ENCODE data around the gene TREX2. TPM values are rescaled to one million over a fixed set of nuclear protein-coding genes. Genes with fewer than 3 reads are reported as not detected.

Gene TREX2
- polyA plus RNA-seq, 1 donor from 2014 or later: not detected

DNA sequence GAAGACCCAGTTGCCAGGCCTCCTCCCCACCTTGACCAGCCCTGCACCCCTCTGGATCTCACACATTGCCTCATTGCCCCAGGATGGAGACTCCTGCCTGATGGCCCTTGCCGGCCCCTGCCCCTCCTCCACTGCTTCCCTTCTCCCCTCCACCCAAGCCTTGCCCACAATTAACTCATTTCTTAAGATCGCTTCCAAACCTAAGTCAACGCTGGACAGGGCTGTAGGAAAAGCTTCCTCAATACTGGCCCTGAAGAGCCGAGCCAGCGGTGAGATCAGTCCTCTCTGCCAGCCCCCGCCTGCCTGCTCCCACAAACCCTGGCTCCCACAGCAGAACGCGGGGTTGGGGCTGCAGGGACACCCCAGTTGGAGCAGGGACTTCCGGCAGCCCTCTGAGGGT, 32.0 kb upstream of the TREX2 start:
- Histone ChIP-seq H3K27me3 (ENCODE audit: insufficient read depth, low read depth, low read length) (peaks cover 5% of the 10 kb centered on the region), H3K9me2 (ENCODE audit: insufficient read depth, low read length) (no peaks in the 10 kb centered on the region), H2AFZ (ENCODE audit: low read depth, low read length) (no peak overlapping the region), H3K4me2 (ENCODE audit: low read length) (no peak overlapping the region), H3F3A (ENCODE audit: insufficient read depth, low read length, poor library complexity, severe bottlenecking) (no peaks in the 10 kb centered on the region), H3K9me3 (ENCODE audit: low read length) (no peaks in the 10 kb centered on the region), H4K20me1 (ENCODE audit: insufficient read depth) (no peaks in the 10 kb centered on the region), H3K27ac (ENCODE audit: low read length) (no peak overlapping the region), H3K9ac (ENCODE audit: low read length) (no peak overlapping the region), H3K4me3 (ENCODE audit: low read length) (no peak overlapping the region), H3K36me3 (ENCODE audit: insufficient read depth, low read length) (no peaks in the 10 kb centered on the region), H3K79me2 (replicated peaks; ENCODE audit: insufficient read depth, low read length) (no peaks in the 10 kb centered on the region)
- TF ChIP-seq, protein P1, sequence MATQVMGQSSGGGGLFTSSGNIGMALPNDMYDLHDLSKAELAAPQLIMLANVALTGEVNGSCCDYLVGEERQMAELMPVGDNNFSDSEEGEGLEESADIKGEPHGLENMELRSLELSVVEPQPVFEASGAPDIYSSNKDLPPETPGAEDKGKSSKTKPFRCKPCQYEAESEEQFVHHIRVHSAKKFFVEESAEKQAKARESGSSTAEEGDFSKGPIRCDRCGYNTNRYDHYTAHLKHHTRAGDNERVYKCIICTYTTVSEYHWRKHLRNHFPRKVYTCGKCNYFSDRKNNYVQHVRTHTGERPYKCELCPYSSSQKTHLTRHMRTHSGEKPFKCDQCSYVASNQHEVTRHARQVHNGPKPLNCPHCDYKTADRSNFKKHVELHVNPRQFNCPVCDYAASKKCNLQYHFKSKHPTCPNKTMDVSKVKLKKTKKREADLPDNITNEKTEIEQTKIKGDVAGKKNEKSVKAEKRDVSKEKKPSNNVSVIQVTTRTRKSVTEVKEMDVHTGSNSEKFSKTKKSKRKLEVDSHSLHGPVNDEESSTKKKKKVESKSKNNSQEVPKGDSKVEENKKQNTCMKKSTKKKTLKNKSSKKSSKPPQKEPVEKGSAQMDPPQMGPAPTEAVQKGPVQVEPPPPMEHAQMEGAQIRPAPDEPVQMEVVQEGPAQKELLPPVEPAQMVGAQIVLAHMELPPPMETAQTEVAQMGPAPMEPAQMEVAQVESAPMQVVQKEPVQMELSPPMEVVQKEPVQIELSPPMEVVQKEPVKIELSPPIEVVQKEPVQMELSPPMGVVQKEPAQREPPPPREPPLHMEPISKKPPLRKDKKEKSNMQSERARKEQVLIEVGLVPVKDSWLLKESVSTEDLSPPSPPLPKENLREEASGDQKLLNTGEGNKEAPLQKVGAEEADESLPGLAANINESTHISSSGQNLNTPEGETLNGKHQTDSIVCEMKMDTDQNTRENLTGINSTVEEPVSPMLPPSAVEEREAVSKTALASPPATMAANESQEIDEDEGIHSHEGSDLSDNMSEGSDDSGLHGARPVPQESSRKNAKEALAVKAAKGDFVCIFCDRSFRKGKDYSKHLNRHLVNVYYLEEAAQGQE (IDR thresholded peaks at IDR 0.05; ENCODE audit: borderline replicate concordance): no peak
- no peak for TF ChIP-seq EZH2 (IDR thresholded peaks at IDR 0.05; ENCODE audit: borderline replicate concordance, insufficient read depth, low read length, poor library complexity, severe bottlenecking)
- TF ChIP-seq MXI1 (conservative IDR thresholded peaks at IDR 0.05; ENCODE audit: poor library complexity, severe bottlenecking): no peak
- TF ChIP-seq POLR2AphosphoS5 (IDR thresholded peaks at IDR 0.05): no peak
- TF ChIP-seq, protein P2, sequence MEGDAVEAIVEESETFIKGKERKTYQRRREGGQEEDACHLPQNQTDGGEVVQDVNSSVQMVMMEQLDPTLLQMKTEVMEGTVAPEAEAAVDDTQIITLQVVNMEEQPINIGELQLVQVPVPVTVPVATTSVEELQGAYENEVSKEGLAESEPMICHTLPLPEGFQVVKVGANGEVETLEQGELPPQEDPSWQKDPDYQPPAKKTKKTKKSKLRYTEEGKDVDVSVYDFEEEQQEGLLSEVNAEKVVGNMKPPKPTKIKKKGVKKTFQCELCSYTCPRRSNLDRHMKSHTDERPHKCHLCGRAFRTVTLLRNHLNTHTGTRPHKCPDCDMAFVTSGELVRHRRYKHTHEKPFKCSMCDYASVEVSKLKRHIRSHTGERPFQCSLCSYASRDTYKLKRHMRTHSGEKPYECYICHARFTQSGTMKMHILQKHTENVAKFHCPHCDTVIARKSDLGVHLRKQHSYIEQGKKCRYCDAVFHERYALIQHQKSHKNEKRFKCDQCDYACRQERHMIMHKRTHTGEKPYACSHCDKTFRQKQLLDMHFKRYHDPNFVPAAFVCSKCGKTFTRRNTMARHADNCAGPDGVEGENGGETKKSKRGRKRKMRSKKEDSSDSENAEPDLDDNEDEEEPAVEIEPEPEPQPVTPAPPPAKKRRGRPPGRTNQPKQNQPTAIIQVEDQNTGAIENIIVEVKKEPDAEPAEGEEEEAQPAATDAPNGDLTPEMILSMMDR (IDR thresholded peaks at IDR 0.05; ENCODE audit: poor library complexity, severe bottlenecking): no peak
- TF ChIP-seq SMC3 (conservative IDR thresholded peaks at IDR 0.05; ENCODE audit: poor library complexity): no peak
- no peak for TF ChIP-seq EP300 (conservative IDR thresholded peaks at IDR 0.05; ENCODE audit: poor library complexity, severe bottlenecking)
- TF ChIP-seq RAD21 (conservative IDR thresholded peaks at IDR 0.05): no peak
- TF ChIP-seq TAF1 (IDR thresholded peaks at IDR 0.05; ENCODE audit: low read depth): no peak

DNA sequence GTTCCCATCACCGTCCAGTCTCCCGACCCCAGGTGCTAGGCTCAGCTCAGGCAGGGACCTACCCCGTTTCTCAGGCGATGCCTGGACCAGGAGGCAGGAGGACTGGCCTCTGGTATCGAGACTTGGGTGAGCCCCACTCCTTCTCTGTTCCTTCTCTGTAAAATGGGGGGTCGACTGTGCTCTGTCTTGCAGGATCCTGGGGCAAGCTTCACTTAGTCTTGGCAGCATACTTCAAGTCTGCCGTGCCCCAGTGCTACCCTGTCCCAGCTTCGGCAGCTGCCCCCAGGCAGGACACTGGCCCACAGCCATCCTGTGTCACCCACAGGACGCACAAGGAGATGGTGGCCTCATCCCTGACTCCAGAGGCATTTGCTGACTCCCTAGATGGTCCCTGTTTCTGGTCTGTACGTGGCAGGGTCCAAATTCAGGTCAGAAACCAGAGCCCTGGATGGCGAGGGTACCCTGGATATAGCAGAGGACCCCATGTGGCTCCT, 31.6 kb upstream of the TREX2 start:
- no peaks in the 10 kb centered on the region for H3K36me3 ChIP-seq (ENCODE audit: insufficient read depth, low read length)
- no peaks in the 10 kb centered on the region for H3K79me2 ChIP-seq (replicated peaks; ENCODE audit: insufficient read depth, low read length)
- no peaks in the 10 kb centered on the region for H3K9me2 ChIP-seq (ENCODE audit: insufficient read depth, low read length)
- no peak overlapping the region for H3K4me2 ChIP-seq (ENCODE audit: low read length)
- no peak overlapping the region for H3K27ac ChIP-seq (ENCODE audit: low read length)
- peaks cover 5% of the 10 kb centered on the region for H3K27me3 ChIP-seq (ENCODE audit: insufficient read depth, low read depth, low read length)
- H3K9me3 ChIP-seq (ENCODE audit: low read length): no peaks in the 10 kb centered on the region
- no peak overlapping the region for H2AFZ ChIP-seq (ENCODE audit: low read depth, low read length)
- H3K9ac ChIP-seq (ENCODE audit: low read length): no peak overlapping the region
- no peaks in the 10 kb centered on the region for H4K20me1 ChIP-seq (ENCODE audit: insufficient read depth)
- no peaks in the 10 kb centered on the region for H3F3A ChIP-seq (ENCODE audit: insufficient read depth, low read length, poor library complexity, severe bottlenecking)
- TF ChIP-seq EZH2 (IDR thresholded peaks at IDR 0.05; ENCODE audit: borderline replicate concordance, insufficient read depth, low read length, poor library complexity, severe bottlenecking) (no peak), EP300 (conservative IDR thresholded peaks at IDR 0.05; ENCODE audit: poor library complexity, severe bottlenecking) (no peak), TAF1 (IDR thresholded peaks at IDR 0.05; ENCODE audit: low read depth) (no peak), SMC3 (conservative IDR thresholded peaks at IDR 0.05; ENCODE audit: poor library complexity) (no peak), RAD21 (conservative IDR thresholded peaks at IDR 0.05) (no peak), MXI1 (conservative IDR thresholded peaks at IDR 0.05; ENCODE audit: poor library complexity, severe bottlenecking) (no peak)
- TF ChIP-seq, protein P2 (IDR thresholded peaks at IDR 0.05; ENCODE audit: poor library complexity, severe bottlenecking): no peak
- TF ChIP-seq, protein P1 (IDR thresholded peaks at IDR 0.05; ENCODE audit: borderline replicate concordance): no peak
- H3K4me3 ChIP-seq (ENCODE audit: low read length): no peak overlapping the region
